Measurements from ENCODE around the gene RIMOC1. TPM values are rescaled to one million over a fixed set of nuclear protein-coding genes. Genes with fewer than 3 reads are reported as not detected.

The RIMOC1 gene
- total and polyA plus RNA-seq, 10 of the 15 experiments (the other 5 are each of a cell fraction or from before 2014, with no cell fraction given), result 3.9 to 33.1 (median 16.0) TPM

DNA sequence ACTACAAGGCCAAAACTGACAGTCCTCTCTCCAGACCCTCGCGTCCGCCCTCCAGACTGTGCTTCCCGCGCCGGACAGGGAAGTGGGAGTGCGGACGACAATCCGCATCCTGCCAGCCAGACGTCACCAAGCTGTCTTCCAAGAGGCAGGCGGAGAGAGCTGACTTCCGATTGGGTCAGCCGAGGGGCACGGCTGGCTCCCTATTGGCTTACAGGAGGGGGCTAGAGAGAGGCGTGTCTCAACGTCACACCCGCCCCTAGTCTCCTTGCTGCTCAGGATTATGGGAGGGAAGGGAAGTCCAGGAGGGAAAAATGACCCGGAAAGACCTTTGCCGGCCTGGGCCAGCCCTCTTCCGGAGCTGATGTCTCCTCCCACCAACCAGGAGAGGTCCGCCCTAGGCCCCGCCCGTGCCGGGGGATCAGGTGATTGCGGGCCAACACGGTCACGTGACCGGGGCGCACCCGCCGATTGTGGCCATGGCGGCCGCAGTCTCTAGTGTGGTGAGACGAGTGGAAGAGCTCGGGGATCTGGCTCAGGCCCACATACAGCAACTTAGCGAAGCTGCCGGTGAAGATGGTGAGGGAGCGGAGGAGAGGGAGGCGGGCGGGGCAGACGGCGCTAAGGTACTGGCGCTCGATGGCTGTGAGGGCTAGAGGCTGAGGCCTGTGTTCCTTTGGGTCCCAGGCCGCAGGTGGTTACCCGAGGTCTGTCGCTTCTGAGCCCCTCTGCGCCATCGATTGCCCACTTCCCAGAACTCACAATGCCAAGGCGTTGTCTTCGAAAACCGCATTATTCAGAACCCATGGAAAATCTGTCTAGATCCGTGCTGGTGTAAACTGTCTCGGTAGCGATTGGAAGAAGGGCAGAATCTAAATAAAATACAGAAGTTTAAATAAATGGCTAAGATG, at the start of gene RIMOC1 (continued):
- TF ChIP-seq ESRRA (IDR thresholded peaks at IDR 0.05; ENCODE audit: low read length) (no peak), ZBTB4 (CRISPR knock-in tag; IDR thresholded peaks at IDR 0.05) (peak; percentile 93), NFIC (IDR thresholded peaks at IDR 0.05; ENCODE audit: low read depth, low read length) (peak; percentile 47), ZZZ3 (IDR thresholded peaks at IDR 0.05; ENCODE audit: control insufficient read depth, insufficient read length, low read depth) (no peak), MXI1 (IDR thresholded peaks at IDR 0.05; ENCODE audit: low read depth, low read length) (peak; percentile 83), SMARCA5 (IDR thresholded peaks at IDR 0.05) (peak; percentile 20; the same call in 1 of the 2 replicates), POLR2AphosphoS5 (IDR thresholded peaks at IDR 0.05; ENCODE audit: low read length) (peak; percentile 92), NFXL1 (IDR thresholded peaks at IDR 0.05; ENCODE audit: borderline replicate concordance) (no peak), BMI1 (IDR thresholded peaks at IDR 0.05; ENCODE audit: borderline replicate concordance) (no peak), PRDM15 (CRISPR knock-in tag; IDR thresholded peaks at IDR 0.05) (peak; percentile 92), KLF5 (IDR thresholded peaks at IDR 0.05; ENCODE audit: partially characterized antibody) (peak; percentile 76), POLR2AphosphoS2 (IDR thresholded peaks at IDR 0.05; ENCODE audit: low read depth, low read length) (peak; percentile 90), BCL11A (IDR thresholded peaks at IDR 0.05; ENCODE audit: low read depth, low read length) (no peak), TCF7 (IDR thresholded peaks at IDR 0.05; ENCODE audit: borderline replicate concordance) (no peak), MEF2B (IDR thresholded peaks at IDR 0.05; ENCODE audit: partially characterized antibody, poor library complexity, severe bottlenecking) (peak; percentile 73), SIN3A (IDR thresholded peaks at IDR 0.05; ENCODE audit: low read depth, low read length) (peak; percentile 91), DPF2 (IDR thresholded peaks at IDR 0.05) (peak; percentile 69), TCF12 (IDR thresholded peaks at IDR 0.05; ENCODE audit: low read depth, low read length) (0 out of 2 replicates have a peak, but pooled peaks have one; percentile 41), CBFB (IDR thresholded peaks at IDR 0.05; ENCODE audit: low read depth) (peak; percentile 92), POLR2A (IDR thresholded peaks at IDR 0.05; ENCODE audit: low read depth, low read length) (peak; percentile 98)
- TF ChIP-seq, protein P1, sequence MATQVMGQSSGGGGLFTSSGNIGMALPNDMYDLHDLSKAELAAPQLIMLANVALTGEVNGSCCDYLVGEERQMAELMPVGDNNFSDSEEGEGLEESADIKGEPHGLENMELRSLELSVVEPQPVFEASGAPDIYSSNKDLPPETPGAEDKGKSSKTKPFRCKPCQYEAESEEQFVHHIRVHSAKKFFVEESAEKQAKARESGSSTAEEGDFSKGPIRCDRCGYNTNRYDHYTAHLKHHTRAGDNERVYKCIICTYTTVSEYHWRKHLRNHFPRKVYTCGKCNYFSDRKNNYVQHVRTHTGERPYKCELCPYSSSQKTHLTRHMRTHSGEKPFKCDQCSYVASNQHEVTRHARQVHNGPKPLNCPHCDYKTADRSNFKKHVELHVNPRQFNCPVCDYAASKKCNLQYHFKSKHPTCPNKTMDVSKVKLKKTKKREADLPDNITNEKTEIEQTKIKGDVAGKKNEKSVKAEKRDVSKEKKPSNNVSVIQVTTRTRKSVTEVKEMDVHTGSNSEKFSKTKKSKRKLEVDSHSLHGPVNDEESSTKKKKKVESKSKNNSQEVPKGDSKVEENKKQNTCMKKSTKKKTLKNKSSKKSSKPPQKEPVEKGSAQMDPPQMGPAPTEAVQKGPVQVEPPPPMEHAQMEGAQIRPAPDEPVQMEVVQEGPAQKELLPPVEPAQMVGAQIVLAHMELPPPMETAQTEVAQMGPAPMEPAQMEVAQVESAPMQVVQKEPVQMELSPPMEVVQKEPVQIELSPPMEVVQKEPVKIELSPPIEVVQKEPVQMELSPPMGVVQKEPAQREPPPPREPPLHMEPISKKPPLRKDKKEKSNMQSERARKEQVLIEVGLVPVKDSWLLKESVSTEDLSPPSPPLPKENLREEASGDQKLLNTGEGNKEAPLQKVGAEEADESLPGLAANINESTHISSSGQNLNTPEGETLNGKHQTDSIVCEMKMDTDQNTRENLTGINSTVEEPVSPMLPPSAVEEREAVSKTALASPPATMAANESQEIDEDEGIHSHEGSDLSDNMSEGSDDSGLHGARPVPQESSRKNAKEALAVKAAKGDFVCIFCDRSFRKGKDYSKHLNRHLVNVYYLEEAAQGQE (IDR thresholded peaks at IDR 0.05; ENCODE audit: low read depth, low read length), result no peak
